Glomerular visceral epithelial cell (primary cell): ENCODE measurements around the gene DUSP23.
A peak's percentile ranks its signal among the peaks of the same experiment; 100 is the strongest.

ENCODE experiments used
- DNase-seq: peaks from one replicate; pipeline ENCODE4 v3.0.0-alpha.2; 2016; ENCODE audit errors: extremely low spot score

Gene DUSP23

DNA sequence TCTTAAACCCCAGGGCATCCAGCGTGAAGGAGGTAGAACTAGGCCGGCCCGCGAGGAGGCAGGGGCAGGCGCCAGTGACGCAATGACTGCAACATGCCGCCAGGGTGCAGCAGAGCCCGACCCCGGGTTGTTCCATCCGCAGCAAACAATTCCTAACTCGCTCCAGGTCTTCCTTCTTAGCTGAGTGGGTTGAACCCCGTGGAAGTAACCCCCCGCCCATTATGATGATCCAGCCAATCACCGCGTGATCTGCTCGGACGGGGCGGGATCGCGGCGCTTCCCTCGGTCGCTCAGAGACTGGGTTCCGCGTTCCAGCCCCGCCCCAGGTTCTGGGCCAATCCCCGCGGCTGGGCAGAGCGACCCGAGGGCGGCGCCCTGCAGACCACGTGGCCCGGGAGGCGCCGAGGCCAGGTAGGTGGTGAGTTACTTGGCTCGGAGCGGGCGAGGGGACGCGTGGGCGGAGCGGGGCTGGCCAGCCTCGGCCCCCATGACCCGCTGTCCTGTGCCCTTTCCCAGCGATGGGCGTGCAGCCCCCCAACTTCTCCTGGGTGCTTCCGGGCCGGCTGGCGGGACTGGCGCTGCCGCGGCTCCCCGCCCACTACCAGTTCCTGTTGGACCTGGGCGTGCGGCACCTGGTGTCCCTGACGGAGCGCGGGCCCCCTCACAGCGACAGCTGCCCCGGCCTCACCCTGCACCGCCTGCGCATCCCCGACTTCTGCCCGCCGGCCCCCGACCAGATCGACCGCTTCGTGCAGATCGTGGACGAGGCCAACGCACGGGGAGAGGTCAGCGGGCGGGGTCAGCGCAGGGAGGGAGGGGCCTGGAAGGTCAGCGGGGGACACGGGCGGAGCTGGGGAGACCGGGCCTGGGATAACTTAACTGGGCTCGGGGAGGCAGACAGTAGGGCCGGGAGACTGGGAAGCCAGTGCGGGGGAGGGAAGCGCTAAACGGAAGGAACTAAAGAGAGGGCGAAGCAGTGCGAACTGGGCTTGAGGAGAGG is at the start of gene DUSP23:
TSS of gene DUSP23 (plus strand) at position 380 of the 1,000 bp plus-strand sequence. CDS start at position 519, 139 bp downstream.
- DNase-seq: peak; percentile 99

DNA sequence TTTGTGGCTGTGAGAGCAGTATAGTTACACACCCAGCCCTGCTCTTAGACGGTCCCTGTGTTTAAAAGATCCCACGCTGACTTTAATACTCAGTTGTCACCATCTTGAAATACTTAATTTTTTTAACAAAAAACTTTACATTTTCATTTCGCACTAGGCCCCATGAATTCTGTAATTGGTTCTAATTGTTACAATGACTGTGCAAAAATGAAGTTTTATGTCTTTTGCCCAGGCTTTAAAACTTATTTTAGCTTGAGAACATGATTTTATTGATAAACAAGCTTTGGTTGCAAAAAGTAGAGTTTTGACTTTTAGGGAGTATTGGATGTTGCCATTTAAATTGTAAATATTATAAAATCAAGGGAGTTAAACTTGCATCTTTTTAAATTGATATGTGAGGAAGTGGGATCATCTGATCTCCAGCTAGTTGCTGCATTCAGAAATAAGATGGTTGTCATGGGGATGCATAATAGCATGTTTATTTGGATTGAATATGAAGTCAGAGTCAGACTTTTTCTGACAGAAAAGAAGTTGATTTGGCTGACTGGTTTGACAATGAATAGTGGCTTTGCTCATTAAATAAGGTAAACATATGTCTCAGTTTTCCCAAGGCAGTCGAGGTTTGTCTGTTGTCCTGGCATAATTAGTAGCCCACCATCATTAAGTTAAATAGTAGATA is 43.4 kb upstream of the DUSP23 start:
- DNase-seq: no peak

GRCh38 chr1:159743651-159744410 is 36.9 kb upstream of the DUSP23 start:
- no peak for DNase-seq

DNA sequence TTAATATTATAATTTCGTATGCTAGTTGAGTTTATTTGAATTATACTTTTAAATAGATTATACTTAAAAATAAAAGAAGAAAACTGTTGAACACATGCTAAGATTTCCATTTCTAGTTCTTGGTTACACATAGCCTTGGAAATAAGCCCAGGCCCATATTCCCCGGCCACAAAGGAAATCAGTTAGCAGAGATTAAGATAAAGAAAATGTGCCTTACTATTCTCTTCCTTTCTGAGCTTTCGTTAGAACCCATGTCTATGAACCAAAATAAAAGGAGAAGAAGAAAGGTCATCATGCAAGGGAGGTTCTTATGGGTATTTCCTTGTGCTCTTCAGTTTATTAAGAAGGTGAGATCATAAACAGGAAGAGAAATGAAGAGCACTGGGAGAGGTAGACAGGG is 34.1 kb upstream of the DUSP23 start:
- DNase-seq: no peak

- no peak for DNase-seq
Observed at GRCh38 chr1:159748370-159748769, 32.4 kb upstream of the DUSP23 start.

DNA sequence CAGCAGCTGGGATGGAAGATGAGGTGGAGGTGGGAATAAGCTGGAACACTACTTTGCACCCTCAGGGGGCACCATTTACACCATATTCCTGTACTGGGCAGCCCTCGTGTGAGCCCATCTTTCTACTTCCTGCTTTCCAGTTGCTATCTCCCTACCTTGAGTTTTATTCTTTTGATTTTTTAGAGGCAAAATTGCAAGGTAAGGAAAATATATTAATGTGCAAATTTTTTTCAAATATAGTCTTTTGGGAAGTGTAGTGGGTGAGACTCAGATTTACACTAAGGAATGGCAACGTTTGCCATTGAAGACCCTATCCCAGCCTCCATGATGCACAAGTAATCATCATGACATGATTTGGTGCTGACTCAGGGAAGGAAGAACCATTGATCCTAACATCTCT is 31.1 kb upstream of the DUSP23 start:
- DNase-seq: no peak

DNA sequence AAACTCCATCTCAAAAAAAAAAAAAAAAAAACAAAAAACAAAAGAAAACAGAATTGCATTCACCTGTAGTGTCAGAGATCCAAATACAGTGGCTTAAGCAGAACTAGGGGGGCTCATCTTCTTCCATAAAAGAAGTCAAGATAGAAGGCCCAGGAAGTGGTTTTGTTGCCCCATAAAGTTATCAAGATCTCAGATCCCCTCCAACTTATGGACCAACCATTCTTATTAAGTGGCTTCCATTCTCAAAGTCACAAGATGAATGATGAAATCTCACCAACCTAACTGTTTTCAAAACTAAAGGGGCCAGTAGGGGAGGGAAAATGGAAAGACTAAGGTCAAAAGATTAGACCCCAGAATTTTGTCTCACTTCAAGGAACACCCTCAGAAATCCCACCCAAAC is 30.1 kb upstream of the DUSP23 start:
- DNase-seq: no peak

DNA sequence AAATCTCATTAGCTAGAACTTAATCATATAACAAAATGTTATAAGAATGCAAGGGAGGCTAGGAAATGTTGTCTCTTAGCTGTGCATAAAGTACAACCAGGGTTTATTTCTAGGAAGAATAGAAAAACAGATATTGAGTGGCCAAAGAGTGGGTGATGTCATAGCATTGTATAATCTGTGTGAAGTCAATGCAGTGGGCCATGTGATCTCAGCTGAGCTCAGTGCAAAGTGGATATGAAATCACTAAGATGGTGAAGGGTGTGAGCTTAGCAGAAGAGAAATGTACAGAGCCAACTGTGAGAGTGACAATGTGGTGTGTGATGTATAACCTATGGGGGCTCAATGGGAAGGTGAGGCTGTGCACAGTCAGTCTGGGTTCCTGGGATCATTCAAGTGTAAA is 29.7 kb upstream of the DUSP23 start:
- no peak for DNase-seq

- DNase-seq: peak; percentile 17
Observed at GRCh38 chr1:159752135-159752580, 28.6 kb upstream of the DUSP23 start.

DNA sequence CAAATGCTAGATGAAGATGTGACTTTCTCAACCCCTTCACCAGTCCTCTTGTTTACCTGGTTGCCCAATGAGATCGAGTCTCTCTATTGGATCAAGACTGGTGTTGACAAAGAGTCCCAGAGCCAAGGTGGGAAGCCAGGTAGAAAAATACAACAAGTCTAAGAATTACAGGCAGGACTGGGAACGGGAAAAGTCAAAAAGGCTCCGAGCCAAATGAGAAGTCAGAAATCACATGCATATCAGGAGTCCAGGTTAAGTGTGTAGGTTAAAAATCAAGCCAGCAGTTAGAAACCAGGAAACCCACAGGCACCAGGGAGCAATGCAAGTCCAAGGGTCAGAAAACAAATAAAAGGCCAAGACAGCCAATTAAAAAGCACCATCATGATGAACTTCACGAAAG is 27.4 kb upstream of the DUSP23 start:
- no peak for DNase-seq

DNA sequence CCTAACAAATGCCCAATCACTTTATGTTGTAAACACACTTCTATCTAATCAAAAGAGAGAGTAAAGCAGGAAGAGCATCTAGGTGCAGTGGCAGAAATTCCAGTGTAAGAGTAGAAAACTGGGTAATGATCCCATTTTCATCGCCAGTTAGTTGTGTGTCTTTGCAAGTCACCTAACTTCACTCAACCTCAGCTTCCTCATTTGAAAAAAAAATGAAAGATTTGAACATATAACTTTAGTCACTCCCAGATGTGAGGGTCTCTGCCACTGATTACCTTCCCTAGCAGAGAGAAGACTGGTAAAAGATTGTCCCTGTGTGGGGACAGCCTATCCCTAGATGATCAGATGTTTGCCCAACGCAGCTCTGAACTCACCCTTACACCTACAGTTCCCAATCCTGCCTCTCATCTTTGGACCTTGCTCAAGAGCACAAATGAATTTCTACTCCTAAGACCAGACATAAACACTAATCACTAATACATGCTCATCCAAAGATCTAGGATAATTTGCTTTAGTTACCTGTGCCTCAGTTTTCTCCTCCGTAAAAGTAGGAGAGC is 25.2 kb upstream of the DUSP23 start:
- no peak for DNase-seq

GRCh38 chr1:159756397-159756796 is 24.4 kb upstream of the DUSP23 start:
- no peak for DNase-seq

DNA sequence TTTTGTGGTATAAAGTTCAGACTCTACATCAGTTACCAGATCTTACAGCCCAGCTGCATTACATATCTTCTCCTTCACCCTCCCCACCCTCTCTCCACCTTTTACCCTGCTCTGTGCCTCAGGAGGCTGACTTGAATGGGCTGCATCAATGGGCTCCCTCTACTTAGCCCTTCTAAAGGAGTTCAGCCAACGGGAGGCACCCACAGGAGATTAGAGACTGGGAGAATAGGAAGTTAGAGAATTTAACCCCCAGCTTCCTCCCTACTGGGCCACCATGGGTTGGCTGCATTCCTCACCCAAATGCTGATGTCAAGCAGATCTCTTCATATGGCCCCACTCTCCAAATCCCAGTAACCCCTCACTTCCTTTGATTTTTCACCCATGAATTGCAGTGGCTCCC is 17.1 kb upstream of the DUSP23 start:
- no peak for DNase-seq

- no peak for DNase-seq
Observed at GRCh38 chr1:159765806-159766205, 15.0 kb upstream of the DUSP23 start.

DNA sequence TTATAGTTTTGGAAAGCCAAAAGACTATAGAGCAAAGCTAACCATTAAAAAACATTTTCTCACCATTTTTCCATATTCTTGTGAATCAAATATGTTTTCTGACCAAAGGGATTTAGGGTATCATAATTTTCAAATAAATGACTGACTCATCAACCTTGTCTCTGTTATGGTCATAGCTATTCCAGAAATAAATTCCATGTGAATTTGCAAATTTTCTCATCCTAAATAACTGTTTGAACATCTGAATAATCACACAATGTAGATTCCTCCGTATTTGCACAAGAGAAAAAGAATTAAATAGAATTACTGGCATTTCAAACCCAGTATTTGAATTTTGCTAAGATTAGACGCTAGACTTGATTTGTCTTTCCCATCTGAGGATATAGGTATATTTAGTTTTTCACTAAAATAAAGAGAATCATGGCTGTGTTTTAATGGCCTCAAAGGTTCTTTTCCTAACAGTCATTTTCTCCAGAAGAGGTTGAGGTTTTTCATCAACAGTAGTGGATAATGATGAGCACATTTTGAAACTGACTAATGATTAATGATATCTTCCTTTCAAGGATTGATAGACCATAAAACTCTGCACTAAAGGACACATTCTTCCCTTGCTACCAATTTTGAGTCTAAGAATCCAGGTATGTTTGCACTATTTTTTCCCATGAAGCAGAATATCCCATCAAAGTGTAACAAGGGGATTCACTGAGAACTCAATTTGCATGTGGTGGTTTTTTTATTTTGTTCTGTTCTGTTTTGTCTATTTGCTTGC is 9.5 kb upstream of the DUSP23 start:
- DNase-seq: no peak

GRCh38 chr1:159774465-159774864 is 6.3 kb upstream of the DUSP23 start:
- DNase-seq: no peak

- DNase-seq: peak; percentile 14
Observed at GRCh38 chr1:159775716-159776115, 5.0 kb upstream of the DUSP23 start.

- DNase-seq: no peak
Observed at GRCh38 chr1:159778266-159778665, 2.5 kb upstream of the DUSP23 start.

GRCh38 chr1:159779403-159779851 is 1.3 kb upstream of the DUSP23 start:
- peak; percentile 35 for DNase-seq

DNA sequence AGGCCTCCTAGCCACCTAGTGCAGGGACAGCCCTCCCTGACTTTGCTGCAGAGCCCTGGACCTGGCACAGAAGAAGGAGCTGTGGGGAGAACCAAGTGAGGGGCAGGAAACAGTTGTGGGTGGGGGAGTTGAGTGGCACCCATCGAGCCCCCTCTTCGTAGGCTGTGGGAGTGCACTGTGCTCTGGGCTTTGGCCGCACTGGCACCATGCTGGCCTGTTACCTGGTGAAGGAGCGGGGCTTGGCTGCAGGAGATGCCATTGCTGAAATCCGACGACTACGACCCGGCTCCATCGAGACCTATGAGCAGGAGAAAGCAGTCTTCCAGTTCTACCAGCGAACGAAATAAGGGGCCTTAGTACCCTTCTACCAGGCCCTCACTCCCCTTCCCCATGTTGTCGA is 1.2 kb downstream of the DUSP23 start:
- DNase-seq: no peak

- DNase-seq: peak; percentile 28
Observed at GRCh38 chr1:159783724-159784123, 3.0 kb downstream of the DUSP23 start.
